ENCODE data around the gene AGAP4. TPM values are rescaled to one million over a fixed set of nuclear protein-coding genes. Genes with fewer than 3 reads are reported as not detected.
"Not testable (repeated sequence)": the region's sequence is repeated elsewhere in the genome, so short reads cannot be mapped to it uniquely, and the experiment has no call there.

AGAP4 gene
- total and polyA plus RNA-seq, 2 of the 8 experiments (the other 6 are each of a cell fraction or from before 2014, with no cell fraction given) = 13.5 to 13.9 TPM

- H3K27ac ChIP-seq (ENCODE audit: low read depth, low read length); DNase-seq (ENCODE audit: low read depth in 1 of 2, low spot score in 2 of 2); H3K4me2 ChIP-seq (ENCODE audit: insufficient read depth in 1 of 2, low read depth in 2 of 2, low read length in 2 of 2); H3K9me3 ChIP-seq (ENCODE audit: insufficient read depth in 2 of 2, low read depth in 1 of 2, low read length in 1 of 2); POLR2A ChIA-PET (ENCODE audit: partially characterized antibody); H3K4me1 ChIP-seq (replicated peaks in 1 of 4; ENCODE audit: control insufficient read depth in 3 of 4, insufficient read depth in 4 of 4, low read length in 3 of 4); H3K36me3 ChIP-seq (ENCODE audit: control insufficient read depth in 2 of 4, insufficient read depth in 4 of 4, low read length in 3 of 4); H3K79me2 ChIP-seq (ENCODE audit: control insufficient read depth in 1 of 2, insufficient read depth in 2 of 2, low read length in 2 of 2); H4K5ac ChIP-seq (ENCODE audit: insufficient read length, low read depth, low read length); H2BK12ac ChIP-seq (ENCODE audit: low read depth, low read length); H2AK5ac ChIP-seq (ENCODE audit: low read depth, low read length); H2BK5ac ChIP-seq (ENCODE audit: low read depth, low read length); H3K4me3 ChIP-seq (ENCODE audit: extremely low read depth in 1 of 4, insufficient read depth in 2 of 4, low read depth in 3 of 4, low read length in 4 of 4); H4K20me1 ChIP-seq (replicated peaks in 1 of 2; ENCODE audit: control insufficient read depth in 1 of 2, insufficient read depth in 2 of 2, low read length in 2 of 2); H3K23me2 ChIP-seq (ENCODE audit: low read depth, low read length); H3K9ac ChIP-seq (replicated peaks in 1 of 4; ENCODE audit: extremely low read depth in 1 of 4, low read depth in 3 of 4, low read length in 3 of 4); H3K4ac ChIP-seq (replicated peaks; ENCODE audit: insufficient read length, low read depth, low read length); H3K18ac ChIP-seq (ENCODE audit: extremely low read depth, low read length); H3K23ac ChIP-seq (ENCODE audit: insufficient read length); H3K56ac ChIP-seq (replicated peaks; ENCODE audit: insufficient read length, low read depth, low read length); H2BK20ac ChIP-seq (ENCODE audit: low read length); H4K91ac ChIP-seq (replicated peaks; ENCODE audit: insufficient read length, low read length); FAIRE-seq; CTCF ChIA-PET (ENCODE audit: partially characterized antibody); H2AFZ ChIP-seq (ENCODE audit: low read length); H3K14ac ChIP-seq (ENCODE audit: insufficient read length); H4K8ac ChIP-seq (ENCODE audit: extremely low read depth, insufficient read depth, low read length); H3K27me3 ChIP-seq (replicated peaks in 1 of 4; ENCODE audit: control insufficient read depth in 3 of 4, extremely low read depth in 1 of 4, insufficient read depth in 3 of 4, low read length in 3 of 4); H2BK120ac ChIP-seq (replicated peaks; ENCODE audit: low read depth, low read length); H3K79me1 ChIP-seq (ENCODE audit: low read depth, low read length); H2BK15ac ChIP-seq (ENCODE audit: low read length): not testable (repeated sequence)
- WGBS, 2 experiments (ENCODE audit: extremely low coverage in 1 of 2, insufficient coverage in 1 of 2, insufficient read length in 1 of 2, insufficient replicate concordance in 2 of 2, low coverage in 1 of 2, low lambda C conversion rate in 2 of 2, missing lambda C conversion rate in 1 of 2) = no CpG with 5 or more reads among the region's 2 CpGs
Observed at GRCh38 chr10:45882880-45883279, 35.6 kb upstream of the AGAP4 start.

- H2AK5ac ChIP-seq (ENCODE audit: low read depth, low read length); CTCF ChIA-PET (ENCODE audit: partially characterized antibody); FAIRE-seq; H3K4me2 ChIP-seq (ENCODE audit: insufficient read depth in 1 of 2, low read depth in 2 of 2, low read length in 2 of 2); H3K9ac ChIP-seq (replicated peaks in 1 of 4; ENCODE audit: extremely low read depth in 1 of 4, low read depth in 3 of 4, low read length in 3 of 4); H4K8ac ChIP-seq (ENCODE audit: extremely low read depth, insufficient read depth, low read length); H4K91ac ChIP-seq (replicated peaks; ENCODE audit: insufficient read length, low read length); H4K20me1 ChIP-seq (replicated peaks in 1 of 2; ENCODE audit: control insufficient read depth in 1 of 2, insufficient read depth in 2 of 2, low read length in 2 of 2); H2BK12ac ChIP-seq (ENCODE audit: low read depth, low read length); H3K27me3 ChIP-seq (replicated peaks in 1 of 4; ENCODE audit: control insufficient read depth in 3 of 4, extremely low read depth in 1 of 4, insufficient read depth in 3 of 4, low read length in 3 of 4); H3K4ac ChIP-seq (replicated peaks; ENCODE audit: insufficient read length, low read depth, low read length); H2BK15ac ChIP-seq (ENCODE audit: low read length); DNase-seq (ENCODE audit: low read depth in 1 of 2, low spot score in 2 of 2); H3K14ac ChIP-seq (ENCODE audit: insufficient read length); H2BK120ac ChIP-seq (replicated peaks; ENCODE audit: low read depth, low read length); H4K5ac ChIP-seq (ENCODE audit: insufficient read length, low read depth, low read length); H2BK20ac ChIP-seq (ENCODE audit: low read length); H3K56ac ChIP-seq (replicated peaks; ENCODE audit: insufficient read length, low read depth, low read length); H3K23ac ChIP-seq (ENCODE audit: insufficient read length); H3K79me2 ChIP-seq (ENCODE audit: control insufficient read depth in 1 of 2, insufficient read depth in 2 of 2, low read length in 2 of 2); POLR2A ChIA-PET (ENCODE audit: partially characterized antibody); H3K4me3 ChIP-seq (ENCODE audit: extremely low read depth in 1 of 4, insufficient read depth in 2 of 4, low read depth in 3 of 4, low read length in 4 of 4); H3K4me1 ChIP-seq (replicated peaks in 1 of 4; ENCODE audit: control insufficient read depth in 3 of 4, insufficient read depth in 4 of 4, low read length in 3 of 4); H3K27ac ChIP-seq (ENCODE audit: low read depth, low read length); H2BK5ac ChIP-seq (ENCODE audit: low read depth, low read length); H3K9me3 ChIP-seq (ENCODE audit: insufficient read depth in 2 of 2, low read depth in 1 of 2, low read length in 1 of 2); H3K36me3 ChIP-seq (ENCODE audit: control insufficient read depth in 2 of 4, insufficient read depth in 4 of 4, low read length in 3 of 4); H3K23me2 ChIP-seq (ENCODE audit: low read depth, low read length); H2AFZ ChIP-seq (ENCODE audit: low read length); H3K79me1 ChIP-seq (ENCODE audit: low read depth, low read length); H3K18ac ChIP-seq (ENCODE audit: extremely low read depth, low read length): not testable (repeated sequence)
- WGBS, 2 experiments (ENCODE audit: extremely low coverage in 1 of 2, insufficient coverage in 1 of 2, insufficient read length in 1 of 2, insufficient replicate concordance in 2 of 2, low coverage in 1 of 2, low lambda C conversion rate in 2 of 2, missing lambda C conversion rate in 1 of 2) = 100% methylated on average over 8 of the region's 33 CpGs; no CpG with 5 or more reads in 1 of the 2 experiments
Observed at GRCh38 chr10:45865404-45865803, 18.1 kb upstream of the AGAP4 start.

Measured in H1 (cell line).